Sigmoid colon (tissue), 7 donors: ENCODE results near the gene MMP8. TPM values are rescaled to one million over a fixed set of nuclear protein-coding genes. Genes with fewer than 3 reads are reported as not detected.

Experiments
- DNase-seq: peaks from one replicate; pipeline ENCODE4 v3.0.0-alpha.2; 2019
- H3K27ac ChIP-seq, 4 donors: fragments of 200-600 bp; sonication (generic); one replicate each; pipeline ENCODE4 v1.5.1; 2016 to 2019; ENCODE audit warnings: mild to moderate bottlenecking in 1 of 4
- H3K27me3 ChIP-seq, 3 donors: fragments of 200-600 bp; sonication (generic); one replicate each; pipeline ENCODE4 v1.5.1; 2019; ENCODE audit warnings: mild to moderate bottlenecking in 1 of 3
- H3K36me3 ChIP-seq, 4 donors: fragments of 200-600 bp; sonication (generic); one replicate each; pipeline ENCODE4 v1.5.1; 2016 to 2019
- H3K4me1 ChIP-seq, 4 donors: fragments of 200-600 bp; sonication (generic); one replicate each; pipeline ENCODE4 v1.5.1; 2017 to 2019
- H3K4me3 ChIP-seq, 4 donors: fragments of 200-600 bp; sonication (generic); one replicate each; pipeline ENCODE4 v1.5.1; 2017 to 2019; ENCODE audit warnings: mild to moderate bottlenecking in 2 of 4, moderate library complexity in 1 of 4
- H3K9me3 ChIP-seq, 4 donors: fragments of 200-600 bp in 3 of 4; sonication (generic) in 3 of 4; one replicate each; pipeline versions ENCODE4 v1.5.1 to v1.6.1; 2013 to 2019
- EP300 ChIP-seq, 4 donors: sonication (generic); formaldehyde crosslinking; IDR thresholded peaks; one replicate each; pipeline ENCODE4 v1.6.1; 2017; ENCODE audit warnings: antibody characterized with exemption in 4 of 4
- POLR2A ChIP-seq, 2 donors: fragments of 450-650 bp; IDR thresholded peaks; one replicate each; pipeline ENCODE4 v1.6.1; 2016; ENCODE audit warnings: antibody characterized with exemption in 2 of 2, mild to moderate bottlenecking in 2 of 2, moderate library complexity in 2 of 2
- POLR2AphosphoS5 ChIP-seq, 4 donors: sonication (generic); formaldehyde crosslinking; IDR thresholded peaks; one replicate each; pipeline ENCODE4 v1.6.1; 2017; ENCODE audit warnings: antibody characterized with exemption in 4 of 4
- whole genome bisulfite sequencing, 2 donors: extraction: QIAGEN DNeasy Blood & Tissue Kit; methylation state at CpG; one replicate each; pipeline ENCODE4 v1.1.7; 2013; 5-methylcytosine and 5-hydroxymethylcytosine counted together
- intact Hi-C: fragments of 100-400 bp; cut with DNase I; formaldehyde crosslinking; loops from one replicate; pipeline ENCODE4 v1.15.1; 2023
- polyA plus RNA-seq, 3 donors: library from polyadenylated mRNA; stranded (reverse); fragments of 200-250 nt; gene quantifications; one replicate each; pipeline ENCODE4 v1.2.3, GENCODE V29; 2013
- total RNA-seq, 4 donors: library from RNA; depleted of rRNA; stranded (reverse); fragments of >200 nt; gene quantifications; one replicate each; pipeline ENCODE4 v1.1.0, GENCODE V29; 2016
- TF ChIP-seq, protein P1 (sequence below), 4 experiments: fragments of 450-650 bp in 3 of 4; fragments of 200-600 bp in 1 of 4; IDR thresholded peaks; one replicate each; pipeline ENCODE4 v1.5.1; 2016 to 2019; ENCODE audit warnings: antibody characterized with exemption in 4 of 4, mild to moderate bottlenecking in 3 of 4, moderate library complexity in 2 of 4
- donor health status: healthy with polysubstance abuse.
- donor health status: Bipolar disorder and iron deficiency.
- donor health status: healthy.

The MMP8 gene
- total and polyA plus RNA-seq, 7 donors = 0.06 to 0.23 TPM; not detected in 5

DNA sequence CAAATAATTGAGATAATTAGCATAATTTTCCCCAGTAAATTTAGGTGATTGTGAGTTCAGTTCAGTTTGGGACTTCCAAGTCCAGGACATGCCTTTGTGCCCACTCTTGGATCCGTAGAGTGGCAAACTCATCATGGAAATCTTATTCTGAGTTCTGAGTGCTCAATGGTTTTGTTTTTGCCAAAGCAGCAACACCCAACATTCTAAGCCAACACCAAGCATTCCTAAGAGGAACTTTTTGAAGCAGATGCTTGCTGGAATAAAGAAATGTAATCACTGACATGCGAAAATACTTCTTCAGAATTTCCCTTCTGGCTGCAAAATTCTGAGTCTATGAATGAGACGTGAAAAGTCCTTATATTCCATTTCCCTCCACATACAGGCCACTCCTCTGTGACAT lies 29.6 kb downstream of the MMP8 start:
- Histone ChIP-seq H3K4me1 (peaks cover 0 to 14% (median 7%) of the 10 kb centered on the region in 4 donors), H3K9me3 (no peaks in the 10 kb centered on the region), H3K27ac (no peak overlapping the region), H3K27me3 (no peaks in the 10 kb centered on the region), H3K4me3 (no peak overlapping the region), H3K36me3 (no peaks in the 10 kb centered on the region)
- 89 to 91% methylated on average over 3 of the region's 3 CpGs for WGBS, 2 donors
- intact Hi-C loops = no loop called here
- DNase-seq = no peak
- TF ChIP-seq, protein P1, sequence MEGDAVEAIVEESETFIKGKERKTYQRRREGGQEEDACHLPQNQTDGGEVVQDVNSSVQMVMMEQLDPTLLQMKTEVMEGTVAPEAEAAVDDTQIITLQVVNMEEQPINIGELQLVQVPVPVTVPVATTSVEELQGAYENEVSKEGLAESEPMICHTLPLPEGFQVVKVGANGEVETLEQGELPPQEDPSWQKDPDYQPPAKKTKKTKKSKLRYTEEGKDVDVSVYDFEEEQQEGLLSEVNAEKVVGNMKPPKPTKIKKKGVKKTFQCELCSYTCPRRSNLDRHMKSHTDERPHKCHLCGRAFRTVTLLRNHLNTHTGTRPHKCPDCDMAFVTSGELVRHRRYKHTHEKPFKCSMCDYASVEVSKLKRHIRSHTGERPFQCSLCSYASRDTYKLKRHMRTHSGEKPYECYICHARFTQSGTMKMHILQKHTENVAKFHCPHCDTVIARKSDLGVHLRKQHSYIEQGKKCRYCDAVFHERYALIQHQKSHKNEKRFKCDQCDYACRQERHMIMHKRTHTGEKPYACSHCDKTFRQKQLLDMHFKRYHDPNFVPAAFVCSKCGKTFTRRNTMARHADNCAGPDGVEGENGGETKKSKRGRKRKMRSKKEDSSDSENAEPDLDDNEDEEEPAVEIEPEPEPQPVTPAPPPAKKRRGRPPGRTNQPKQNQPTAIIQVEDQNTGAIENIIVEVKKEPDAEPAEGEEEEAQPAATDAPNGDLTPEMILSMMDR (IDR thresholded peaks at IDR 0.05) = no peak
- no peak for TF ChIP-seq POLR2AphosphoS5 (IDR thresholded peaks at IDR 0.05)
- TF ChIP-seq EP300 (IDR thresholded peaks at IDR 0.05) = no peak
- TF ChIP-seq POLR2A (IDR thresholded peaks at IDR 0.05) = no peak

DNA sequence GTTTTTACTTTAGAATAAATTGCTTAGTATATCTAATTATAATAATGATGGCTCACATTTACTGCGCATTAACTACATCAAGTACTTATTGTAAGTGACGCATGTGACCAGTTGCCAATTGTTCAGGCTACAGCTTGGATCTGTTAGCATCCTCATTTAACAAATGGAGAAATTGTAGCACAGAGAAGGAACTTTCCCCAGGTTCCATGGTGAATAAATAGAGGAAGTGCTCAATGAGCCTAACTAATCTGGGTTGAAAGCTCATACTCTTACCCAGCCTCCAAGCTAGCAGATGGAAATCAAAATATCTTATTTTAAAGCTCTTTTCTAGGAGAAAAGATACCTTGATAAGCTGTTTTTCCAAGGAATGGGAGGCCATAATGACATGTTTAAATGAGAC lies 39.0 kb downstream of the MMP8 start:
- Histone ChIP-seq H3K9me3 (no peaks in the 10 kb centered on the region), H3K4me3 (no peak overlapping the region), H3K27me3 (no peaks in the 10 kb centered on the region), H3K27ac (no peak overlapping the region), H3K4me1 (peaks cover 0 to 5% (median 0%) of the 10 kb centered on the region in 4 donors), H3K36me3 (no peaks in the 10 kb centered on the region)
- intact Hi-C loops = no loop called here
- 95 to 97% methylated on average over 2 of the region's 2 CpGs for WGBS, 2 donors
- DNase-seq = no peak
- TF ChIP-seq, protein P1 (IDR thresholded peaks at IDR 0.05) = no peak
- TF ChIP-seq POLR2A (IDR thresholded peaks at IDR 0.05) = no peak
- TF ChIP-seq POLR2AphosphoS5 (IDR thresholded peaks at IDR 0.05) = no peak
- no peak for TF ChIP-seq EP300 (IDR thresholded peaks at IDR 0.05)

DNA sequence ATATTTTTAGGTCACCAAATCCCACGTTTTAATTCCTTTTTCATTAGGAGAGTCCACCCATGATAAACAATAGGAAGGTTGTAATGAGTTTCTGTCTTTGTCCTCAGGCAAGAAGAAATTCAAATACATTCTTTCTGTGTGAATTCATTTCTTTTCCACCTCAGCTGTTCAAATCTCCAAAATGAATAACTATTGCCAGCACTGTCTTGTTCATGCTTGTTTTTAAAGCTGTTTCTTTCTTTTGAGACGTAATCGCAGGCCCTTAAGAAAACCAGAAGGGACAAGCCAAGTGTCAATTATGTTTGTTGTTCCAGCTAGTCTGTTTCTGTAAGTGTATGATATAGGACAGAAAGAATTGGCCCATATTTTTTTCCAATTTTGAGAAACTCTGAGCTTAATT lies 39.4 kb downstream of the MMP8 start:
- Histone ChIP-seq H3K27me3 (no peaks in the 10 kb centered on the region), H3K4me3 (no peak overlapping the region), H3K36me3 (no peaks in the 10 kb centered on the region), H3K4me1 (peaks cover 0 to 9% (median 0%) of the 10 kb centered on the region in 4 donors), H3K27ac (peak overlapping the region in 1 of 4 donors; percentile 5), H3K9me3 (no peaks in the 10 kb centered on the region)
- TF ChIP-seq POLR2AphosphoS5 (IDR thresholded peaks at IDR 0.05) = no peak
- TF ChIP-seq POLR2A (IDR thresholded peaks at IDR 0.05) = no peak
- TF ChIP-seq, protein P1 (IDR thresholded peaks at IDR 0.05) = no peak
- TF ChIP-seq EP300 (IDR thresholded peaks at IDR 0.05) = no peak
- DNase-seq = no peak
- 64 to 73% methylated on average over 3 of the region's 3 CpGs for WGBS, 2 donors
- intact Hi-C loops = no loop called here

DNA sequence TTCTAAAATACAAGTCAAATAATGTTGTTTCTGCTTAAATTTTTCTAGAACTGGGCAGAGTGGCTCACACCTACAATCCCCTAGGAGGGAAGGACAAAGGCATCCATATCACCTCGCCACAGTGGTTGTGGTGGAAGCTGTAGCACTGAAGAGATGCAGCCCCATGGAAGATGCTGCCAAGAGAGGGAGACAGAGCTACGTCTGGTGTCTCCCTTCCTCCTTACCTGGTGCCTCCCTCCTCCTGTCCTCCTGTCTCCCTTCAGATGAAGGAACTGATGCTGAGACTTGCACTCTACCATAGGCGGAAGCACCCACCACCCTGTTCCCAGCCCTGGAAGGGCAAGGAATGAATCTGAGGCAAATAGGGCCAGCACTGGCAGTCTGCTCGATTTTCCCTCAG lies 41.5 kb downstream of the MMP8 start:
- Histone ChIP-seq H3K27me3 (no peaks in the 10 kb centered on the region), H3K27ac (no peak overlapping the region), H3K4me1 (peaks cover 0 to 9% (median 0%) of the 10 kb centered on the region in 4 donors), H3K9me3 (no peaks in the 10 kb centered on the region), H3K36me3 (no peaks in the 10 kb centered on the region), H3K4me3 (no peak overlapping the region)
- WGBS, 2 donors = 67 to 76% methylated on average over 4 of the region's 4 CpGs
- no peak for DNase-seq
- TF ChIP-seq, protein P1 (IDR thresholded peaks at IDR 0.05) = no peak
- TF ChIP-seq POLR2AphosphoS5 (IDR thresholded peaks at IDR 0.05) = no peak
- no peak for TF ChIP-seq EP300 (IDR thresholded peaks at IDR 0.05)
- no peak for TF ChIP-seq POLR2A (IDR thresholded peaks at IDR 0.05)
- intact Hi-C loops = no loop called here

DNA sequence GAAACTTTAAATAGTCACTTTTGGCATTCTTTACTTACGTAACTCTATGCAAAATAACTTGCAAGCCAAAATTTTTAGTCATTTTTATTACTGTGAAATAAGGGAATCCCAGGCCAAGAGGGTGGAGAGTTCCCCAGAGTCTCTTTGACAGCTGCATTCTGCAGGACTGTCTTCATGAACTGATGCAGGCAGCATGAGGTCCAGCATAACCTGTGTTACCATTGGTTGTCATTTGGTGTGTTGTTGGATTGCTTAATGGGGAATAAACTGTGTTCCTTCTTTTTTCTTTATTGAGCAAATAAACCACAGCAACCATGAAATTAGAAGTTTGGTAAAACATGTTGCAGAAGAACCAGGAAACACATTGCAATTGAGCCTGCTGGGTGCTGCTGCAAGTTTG lies 43.8 kb downstream of the MMP8 start:
- H3K9me3 ChIP-seq = no peaks in the 10 kb centered on the region
- H3K4me3 ChIP-seq = no peak overlapping the region
- H3K36me3 ChIP-seq = no peaks in the 10 kb centered on the region
- intact Hi-C loops = no loop called here
- H3K27me3 ChIP-seq = no peaks in the 10 kb centered on the region
- whole genome bisulfite sequencing, 2 donors = 58 to 75% methylated on average over 1 of the region's 1 CpG
- no peak overlapping the region for H3K27ac ChIP-seq
- DNase-seq = peak; percentile 82
- peak in 2 of 4 donors; percentile 8 to 31 for TF ChIP-seq POLR2AphosphoS5 (IDR thresholded peaks at IDR 0.05)
- TF ChIP-seq, protein P1 (IDR thresholded peaks at IDR 0.05) = no peak
- H3K4me1 ChIP-seq = peaks cover 0 to 9% (median 0%) of the 10 kb centered on the region in 4 donors
